Osteocyte (in vitro differentiated cells): ENCODE results near the gene NCR1. TPM values are rescaled to one million over a fixed set of nuclear protein-coding genes. Genes with fewer than 3 reads are reported as not detected.

Experiments
- DNase-seq: peaks from one replicate; pipeline ENCODE4 v3.0.0; 2021; ENCODE audit warnings: mixed read lengths; ENCODE audit not compliant: unreplicated experiment; ENCODE audit errors: extremely low spot score
- H3K27ac Mint-ChIP-seq: one replicate; pipeline ENCODE4 v1.8.0; 2021; ENCODE audit warnings: mild to moderate bottlenecking, mixed read lengths; ENCODE audit not compliant: unreplicated experiment
- H3K27me3 Mint-ChIP-seq: one replicate; pipeline ENCODE4 v1.8.0; 2021; ENCODE audit warnings: mixed read lengths; ENCODE audit not compliant: unreplicated experiment
- H3K36me3 Mint-ChIP-seq: one replicate; pipeline ENCODE4 v1.8.0; 2021; ENCODE audit warnings: mixed read lengths; ENCODE audit not compliant: unreplicated experiment
- H3K4me1 Mint-ChIP-seq: one replicate; pipeline ENCODE4 v1.8.0; 2021; ENCODE audit warnings: mixed read lengths; ENCODE audit not compliant: unreplicated experiment
- H3K4me3 Mint-ChIP-seq: one replicate; pipeline ENCODE4 v1.8.0; 2021; ENCODE audit warnings: mild to moderate bottlenecking, moderate library complexity, mixed read lengths; ENCODE audit not compliant: unreplicated experiment
- H3K9me3 Mint-ChIP-seq: one replicate; pipeline ENCODE4 v1.8.0; 2021; ENCODE audit warnings: mixed read lengths; ENCODE audit not compliant: unreplicated experiment
- total RNA-seq: library from RNA; stranded (reverse); gene quantifications from 2 replicates; pipeline ENCODE4 v1.2.1, GENCODE V29; 2021
- TF ChIP-seq, protein P1 (sequence below): fragments of 200-600 bp; sonication (generic); IDR thresholded peaks from 2 replicates; pipeline ENCODE4 v1.5.0; 2021; ENCODE audit warnings: antibody characterized with exemption, mild to moderate bottlenecking, moderate library complexity

The NCR1 gene
- total RNA-seq, 1 donor from 2014 or later, result not detected

DNA sequence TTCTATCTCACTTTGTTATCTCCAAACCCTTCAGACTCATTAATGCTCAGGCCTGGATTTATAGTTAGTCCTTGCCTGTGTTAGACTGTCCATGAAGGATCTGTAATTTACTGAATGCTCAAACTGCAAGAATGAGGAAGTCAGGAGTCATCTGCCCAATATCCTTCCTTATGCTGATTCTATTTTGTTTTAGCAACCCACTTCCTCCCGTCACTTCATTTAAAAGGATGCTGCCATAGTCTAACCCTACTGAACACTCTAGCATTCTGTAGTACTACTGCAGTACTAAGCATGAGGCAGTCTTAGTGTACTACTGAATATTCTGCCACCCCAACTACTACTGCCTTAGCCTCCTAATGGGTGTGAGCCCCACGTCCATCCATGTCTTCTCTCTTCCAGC is 30.4 kb upstream of the NCR1 start:
- Mint-ChIP-seq H3K36me3 (no peaks in the 10 kb centered on the region), H3K4me3 (no peak overlapping the region), H3K27me3 (no peaks in the 10 kb centered on the region), H3K9me3 (peaks cover 28% of the 10 kb centered on the region), H3K27ac (no peak overlapping the region), H3K4me1 (no peaks in the 10 kb centered on the region)
- TF ChIP-seq, protein P1, sequence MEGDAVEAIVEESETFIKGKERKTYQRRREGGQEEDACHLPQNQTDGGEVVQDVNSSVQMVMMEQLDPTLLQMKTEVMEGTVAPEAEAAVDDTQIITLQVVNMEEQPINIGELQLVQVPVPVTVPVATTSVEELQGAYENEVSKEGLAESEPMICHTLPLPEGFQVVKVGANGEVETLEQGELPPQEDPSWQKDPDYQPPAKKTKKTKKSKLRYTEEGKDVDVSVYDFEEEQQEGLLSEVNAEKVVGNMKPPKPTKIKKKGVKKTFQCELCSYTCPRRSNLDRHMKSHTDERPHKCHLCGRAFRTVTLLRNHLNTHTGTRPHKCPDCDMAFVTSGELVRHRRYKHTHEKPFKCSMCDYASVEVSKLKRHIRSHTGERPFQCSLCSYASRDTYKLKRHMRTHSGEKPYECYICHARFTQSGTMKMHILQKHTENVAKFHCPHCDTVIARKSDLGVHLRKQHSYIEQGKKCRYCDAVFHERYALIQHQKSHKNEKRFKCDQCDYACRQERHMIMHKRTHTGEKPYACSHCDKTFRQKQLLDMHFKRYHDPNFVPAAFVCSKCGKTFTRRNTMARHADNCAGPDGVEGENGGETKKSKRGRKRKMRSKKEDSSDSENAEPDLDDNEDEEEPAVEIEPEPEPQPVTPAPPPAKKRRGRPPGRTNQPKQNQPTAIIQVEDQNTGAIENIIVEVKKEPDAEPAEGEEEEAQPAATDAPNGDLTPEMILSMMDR, result no peak
- no peak for DNase-seq

DNA sequence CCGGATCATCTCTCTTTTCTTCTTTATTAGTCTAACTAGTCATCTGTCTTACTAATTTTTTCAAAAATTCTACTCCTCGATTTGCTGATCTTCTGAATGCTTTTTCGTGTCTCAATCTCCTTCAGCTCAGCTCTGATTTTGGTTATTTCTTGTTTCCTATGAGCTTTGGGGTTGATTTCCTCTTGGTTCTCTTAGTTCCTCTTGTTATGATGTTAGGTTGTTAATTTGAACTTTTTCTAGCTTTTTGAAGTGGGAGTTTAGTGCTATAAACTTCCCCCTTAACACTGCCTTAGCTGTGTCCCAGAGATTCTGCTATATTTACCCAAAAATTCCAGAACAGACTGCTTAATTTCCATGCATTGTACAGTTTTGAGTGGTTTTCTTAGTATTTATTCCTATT is 28.5 kb upstream of the NCR1 start:
- TF ChIP-seq, protein P1, result no peak
- no peaks in the 10 kb centered on the region for H3K27me3 Mint-ChIP-seq
- peaks cover 19% of the 10 kb centered on the region for H3K9me3 Mint-ChIP-seq
- H3K36me3 Mint-ChIP-seq, result no peaks in the 10 kb centered on the region
- H3K4me3 Mint-ChIP-seq, result no peak overlapping the region
- DNase-seq, result no peak
- H3K27ac Mint-ChIP-seq, result no peak overlapping the region
- H3K4me1 Mint-ChIP-seq, result no peaks in the 10 kb centered on the region

DNA sequence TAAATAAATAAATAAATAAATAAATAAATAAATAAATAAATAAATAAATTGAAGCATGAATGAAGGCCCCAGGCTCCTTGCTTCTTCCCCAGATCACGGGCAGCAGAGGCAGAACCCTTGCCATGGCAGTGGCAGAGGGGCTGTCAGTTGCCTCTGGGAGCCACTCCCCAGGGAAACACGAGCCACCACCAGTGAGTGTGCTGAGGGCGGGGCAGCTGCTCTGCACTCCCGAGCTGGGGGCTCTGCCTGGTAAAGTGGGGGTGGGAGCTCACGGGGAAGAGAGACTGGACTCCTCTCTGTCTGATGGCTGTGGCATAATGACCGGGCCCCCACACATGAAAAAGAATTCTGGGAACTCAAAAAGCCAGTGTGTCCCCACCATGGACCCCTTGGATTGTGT is 24.1 kb upstream of the NCR1 start:
- TF ChIP-seq, protein P1, result no peak
- Mint-ChIP-seq H3K27ac (no peak overlapping the region), H3K9me3 (peaks cover 19% of the 10 kb centered on the region), H3K27me3 (no peaks in the 10 kb centered on the region), H3K4me1 (no peaks in the 10 kb centered on the region), H3K36me3 (no peaks in the 10 kb centered on the region), H3K4me3 (no peak overlapping the region)
- no peak for DNase-seq

DNA sequence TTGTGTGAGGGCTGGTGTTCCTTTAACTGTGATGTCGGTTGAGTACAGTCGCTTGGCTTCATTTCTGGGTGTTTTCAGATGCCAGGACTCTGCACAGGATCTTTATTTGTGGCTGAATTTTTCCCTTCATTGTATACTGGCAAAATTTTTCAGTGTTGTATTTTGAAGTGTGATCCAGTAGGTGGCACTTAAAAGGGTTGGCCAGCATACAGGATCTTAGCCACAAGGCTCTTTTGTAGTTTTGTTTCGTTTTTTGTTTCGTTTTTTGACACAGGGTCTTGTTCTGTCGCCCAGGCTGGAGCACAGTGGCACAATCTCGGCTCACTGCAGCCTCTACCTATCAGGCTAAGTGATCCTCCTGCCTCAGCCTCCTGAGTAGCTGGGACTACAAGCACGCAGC is 23.2 kb upstream of the NCR1 start:
- H3K36me3 Mint-ChIP-seq, result no peaks in the 10 kb centered on the region
- no peak overlapping the region for H3K27ac Mint-ChIP-seq
- peaks cover 12% of the 10 kb centered on the region for H3K9me3 Mint-ChIP-seq
- DNase-seq, result no peak
- no peak overlapping the region for H3K4me3 Mint-ChIP-seq
- H3K27me3 Mint-ChIP-seq, result no peaks in the 10 kb centered on the region
- no peaks in the 10 kb centered on the region for H3K4me1 Mint-ChIP-seq
- TF ChIP-seq, protein P1, result no peak

DNA sequence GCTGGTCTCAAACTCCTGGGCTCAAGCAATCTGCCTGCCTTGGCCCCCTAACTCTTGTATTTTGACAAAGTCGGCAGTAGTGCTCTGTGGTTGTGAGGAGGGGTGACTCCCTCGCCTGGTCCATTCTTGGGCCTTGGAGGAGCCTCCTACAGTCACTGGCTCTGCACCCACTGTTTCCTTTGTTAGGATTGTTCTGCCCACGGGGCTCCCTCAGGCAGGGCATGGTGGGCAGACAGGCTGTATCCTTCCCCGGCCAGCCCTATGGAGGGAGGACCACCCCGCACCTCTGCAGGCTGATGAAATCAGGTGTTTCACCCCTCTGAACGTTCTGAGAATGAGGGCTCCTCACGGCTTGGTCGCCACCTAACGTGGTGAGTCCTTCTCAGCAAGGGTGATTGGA is 22.7 kb upstream of the NCR1 start:
- DNase-seq, result no peak
- TF ChIP-seq, protein P1, result no peak
- H3K27me3 Mint-ChIP-seq, result no peaks in the 10 kb centered on the region
- H3K36me3 Mint-ChIP-seq, result no peaks in the 10 kb centered on the region
- no peak overlapping the region for H3K27ac Mint-ChIP-seq
- peaks cover 16% of the 10 kb centered on the region for H3K9me3 Mint-ChIP-seq
- no peaks in the 10 kb centered on the region for H3K4me1 Mint-ChIP-seq
- H3K4me3 Mint-ChIP-seq, result no peak overlapping the region
